Kidney (tissue), 14 donors: ENCODE measurements around the gene NOP9. TPM values are rescaled to one million over a fixed set of nuclear protein-coding genes. Genes with fewer than 3 reads are reported as not detected.

Experiments used
- DNase-seq, 5 donors: peaks; one replicate each; pipeline ENCODE4 v3.0.0-alpha.2; 2013 to 2020
- FAIRE-seq: peaks from 2 replicates; lab custom pipeline; 2012; peaks lifted over from hg19 to GRCh38; lab: Jason Lieb, UNC
- H3K27ac ChIP-seq, 2 donors: one replicate each; pipeline ENCODE4 v1.7.0; 2013; ENCODE audit warnings: low read depth in 2 of 2, low read length in 2 of 2, inconsistent platforms in 1 of 2
- H3K27me3 ChIP-seq: one replicate; pipeline ENCODE4 v1.7.1; 2013; ENCODE audit warnings: low read length, inconsistent platforms; ENCODE audit not compliant: control insufficient read depth, insufficient read depth
- H3K36me3 ChIP-seq, 3 donors: one replicate each; pipeline versions ENCODE4 v1.7.0 to v1.7.1; 2013; ENCODE audit warnings: low read length in 3 of 3, control low read depth in 1 of 3, inconsistent platforms in 1 of 3; ENCODE audit not compliant: insufficient read depth in 3 of 3, control insufficient read depth in 2 of 3
- H3K4me1 ChIP-seq, 3 donors: one replicate each; pipeline versions ENCODE4 v1.7.0 to v1.7.1; 2013; ENCODE audit warnings: low read length in 3 of 3, inconsistent platforms in 1 of 3, low read depth in 1 of 3; ENCODE audit not compliant: control insufficient read depth in 2 of 3, insufficient read depth in 2 of 3
- H3K4me3 ChIP-seq, 3 donors: one replicate each; pipeline versions ENCODE4 v1.7.0 to v1.8.1; 2013; ENCODE audit warnings: low read length in 3 of 3, control low read depth in 1 of 3, inconsistent platforms in 1 of 3
- H3K9ac ChIP-seq, 3 donors: one replicate each; pipeline versions ENCODE4 v1.7.0 to v1.7.1; 2013; ENCODE audit warnings: low read length in 3 of 3, control low read depth in 1 of 3, inconsistent platforms in 1 of 3
- H3K9me3 ChIP-seq, 3 donors: one replicate each; pipeline versions ENCODE4 v1.7.0 to v1.7.1; 2013; ENCODE audit warnings: low read length in 3 of 3, control low read depth in 1 of 3, inconsistent platforms in 1 of 3; ENCODE audit not compliant: control insufficient read depth in 2 of 3, insufficient read depth in 1 of 3
- CTCF ChIP-seq: IDR thresholded peaks from 3 replicates; pipeline ENCODE4 v1.5.1; 2012; ENCODE audit warnings: mild to moderate bottlenecking, moderate library complexity, borderline replicate concordance; ENCODE audit not compliant: insufficient read depth; ENCODE audit errors: extremely low read depth
- intact Hi-C: fragments of 100-400 bp; cut with DNase I; formaldehyde crosslinking; loops from one replicate; pipeline ENCODE4 v1.11.1; 2022
- polyA plus RNA-seq: library from polyadenylated mRNA; stranded (reverse); fragments of 350-450 nt; fragmentation: Illumina TruSeq; extraction: RNeasy Lipid Tissue Mini Kit (QIAGEN cat#74804); gene quantifications from one replicate; pipeline ENCODE4 v1.2.3, GENCODE V29; 2014; ENCODE audit warnings: low read depth, low replicate concordance; ENCODE audit not compliant: insufficient read depth
- total RNA-seq: library from RNA; stranded (reverse); fragmentation: NEBNext Ultra II Directional; extraction: Animal tissue kit (Norgen Biotek cat#: 25700); gene quantifications from one replicate; pipeline ENCODE4 v1.2.1, GENCODE V29; 2021
- donor health status: control.
- donor health status: control.
- donor health status: control.
- donor health status: control.
- donor health status: control.
- donor health status: DM: yes; HTN: yes; CAD: no.
- donor health status: Normal renal cell carcinoma (clear cell type).

Gene NOP9
- total and polyA plus RNA-seq, 2 donors from 2014 or later, result 8.6 to 25.7 TPM

GRCh38 chr14:24293525-24293924 lies 6.1 kb upstream of the NOP9 start:
- H3K27me3 ChIP-seq, result no peaks in the 10 kb centered on the region
- DNase-seq (no peak), FAIRE-seq (no peak)
- peaks cover 6 to 36% (median 29%) of the 10 kb centered on the region in 3 donors for H3K36me3 ChIP-seq
- H3K4me3 ChIP-seq, result no peak overlapping the region
- H3K4me1 ChIP-seq, result peaks cover 0 to 4% (median 0%) of the 10 kb centered on the region in 3 donors
- no peak overlapping the region for H3K9ac ChIP-seq
- no peak overlapping the region for H3K27ac ChIP-seq
- no peaks in the 10 kb centered on the region for H3K9me3 ChIP-seq
- intact Hi-C loops, result no loop called here
- TF ChIP-seq CTCF, result no peak

GRCh38 chr14:24296341-24297157 lies 3.1 kb upstream of the NOP9 start:
- intact Hi-C loops, result no loop called here
- Histone ChIP-seq H3K27ac (no peak overlapping the region), H3K36me3 (peaks cover 6 to 21% (median 20%) of the 10 kb centered on the region in 3 donors), H3K4me1 (peaks cover 0 to 17% (median 8%) of the 10 kb centered on the region in 3 donors), H3K4me3 (no peak overlapping the region), H3K9me3 (no peaks in the 10 kb centered on the region), H3K9ac (no peak overlapping the region), H3K27me3 (no peaks in the 10 kb centered on the region)
- TF ChIP-seq CTCF, result peak; percentile 71
- DNase-seq (peak in 3 of 5 donors; percentile 68 to 84 (median 77)), FAIRE-seq (no peak)

- no peak overlapping the region for H3K9ac ChIP-seq
These were observed 2.3 kb upstream of the NOP9 start for GRCh38 chr14:24297190-24297964.

More at GRCh38 chr14:24297190-24297964, 2.3 kb upstream of the NOP9 start:
- no peak for FAIRE-seq
- TF ChIP-seq CTCF, result peak; percentile 28
- intact Hi-C loops, result no loop called here
- Histone ChIP-seq H3K27ac (no peak overlapping the region), H3K4me1 (peaks cover 0 to 17% (median 8%) of the 10 kb centered on the region in 3 donors), H3K36me3 (peaks cover 9 to 30% (median 21%) of the 10 kb centered on the region in 3 donors), H3K9me3 (no peaks in the 10 kb centered on the region), H3K27me3 (no peaks in the 10 kb centered on the region), H3K4me3 (no peak overlapping the region)
- DNase-seq, result no peak
